Measurements from ENCODE around the gene NTM. TPM values are rescaled to one million over a fixed set of nuclear protein-coding genes. Genes with fewer than 3 reads are reported as not detected.

Gene NTM
- total RNA-seq, 1 experiment from 2014 or later, result 16.4 TPM

DNA sequence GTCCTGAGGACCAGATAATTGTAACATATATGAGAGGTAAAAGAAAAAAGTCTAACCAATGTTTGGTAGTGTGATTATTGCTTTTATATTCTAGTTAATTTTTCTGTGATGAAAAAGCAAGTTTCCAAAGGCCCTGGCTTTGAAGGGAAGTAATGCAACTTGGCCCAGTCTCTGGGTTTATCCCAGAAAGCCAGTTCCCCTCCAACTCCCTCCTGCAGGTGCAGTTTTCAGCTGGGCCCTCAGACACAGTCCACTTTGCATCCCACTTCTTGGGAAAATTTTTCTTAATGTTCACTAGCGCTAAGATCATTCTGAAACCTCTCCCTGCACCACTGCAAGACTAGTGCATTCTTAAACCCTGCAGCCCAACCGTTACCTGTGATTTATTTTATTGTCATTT is 586.8 kb downstream of the NTM start:
- CTCF ChIA-PET, result interaction anchor here (1.1 to 1.2 kb wide), 2 partner anchors 13 to 262 kb away, joined by 3 to 4 read pairs; no protein-coding TSS in a partner anchor
- ATAC-seq, result no peak

DNA sequence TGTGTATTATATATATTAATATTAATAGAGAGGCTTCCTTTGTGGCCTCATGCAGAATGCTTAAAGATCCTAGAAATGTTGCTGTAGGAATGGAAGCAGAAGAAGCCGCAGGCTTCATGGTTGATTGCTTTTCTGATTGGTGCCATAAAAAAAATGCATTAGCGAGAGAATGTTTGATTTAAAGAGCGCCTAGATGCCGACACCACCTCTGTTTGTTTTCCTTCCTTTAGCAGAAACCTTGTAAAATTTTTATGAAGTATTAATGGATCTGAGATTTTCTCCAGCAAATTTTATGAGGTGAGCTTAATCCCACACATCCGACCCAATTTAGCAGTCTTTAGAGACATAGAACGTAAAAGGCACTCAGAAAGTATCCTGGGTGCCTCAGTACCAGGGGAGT is 587.5 kb downstream of the NTM start:
- Mint-ChIP-seq H3K4me3 (no peak overlapping the region), H3K36me3 (peaks cover 8% of the 10 kb centered on the region), H3K9me3 (peaks cover 20% of the 10 kb centered on the region), H3K4me1 (peaks cover 19% of the 10 kb centered on the region), H3K27ac (no peak overlapping the region), H3K27me3 (ENCODE audit: low read depth) (no peaks in the 10 kb centered on the region; the same call in 1 of the 2 replicates)
- ChIA-PET CTCF (no interaction called here), POLR2A (no interaction called here)
- ATAC-seq, result no peak
- TF ChIP-seq CBFB (CRISPR knock-in tag; IDR thresholded peaks at IDR 0.05; ENCODE audit: low read depth) (no peak), TEAD1 (CRISPR knock-in tag; IDR thresholded peaks at IDR 0.05) (no peak), NR1H2 (CRISPR knock-in tag; IDR thresholded peaks at IDR 0.05) (no peak)
- no peak for DNase-seq (ENCODE audit: low spot score)

More for the DNA sequence above, 586.8 kb downstream of the NTM start:
- POLR2A ChIA-PET, result interaction anchor here (0.5 kb wide), 1 partner anchor 1825 kb away, joined by 3 read pairs; no protein-coding TSS in a partner anchor
- peaks cover 8% of the 10 kb centered on the region for H3K36me3 Mint-ChIP-seq
- peaks cover 19% of the 10 kb centered on the region for H3K4me1 Mint-ChIP-seq
- peaks cover 20% of the 10 kb centered on the region for H3K9me3 Mint-ChIP-seq
- H3K4me3 Mint-ChIP-seq, result no peak overlapping the region
- no peak overlapping the region for H3K27ac Mint-ChIP-seq
- no peaks in the 10 kb centered on the region; the same call in 1 of the 2 replicates for H3K27me3 Mint-ChIP-seq (ENCODE audit: low read depth)
- no peak for TF ChIP-seq NFE2L1 (CRISPR knock-in tag; IDR thresholded peaks at IDR 0.05)
- TF ChIP-seq MXD4 (CRISPR knock-in tag; IDR thresholded peaks at IDR 0.05; ENCODE audit: borderline replicate concordance), result no peak
- TF ChIP-seq, protein P1, sequence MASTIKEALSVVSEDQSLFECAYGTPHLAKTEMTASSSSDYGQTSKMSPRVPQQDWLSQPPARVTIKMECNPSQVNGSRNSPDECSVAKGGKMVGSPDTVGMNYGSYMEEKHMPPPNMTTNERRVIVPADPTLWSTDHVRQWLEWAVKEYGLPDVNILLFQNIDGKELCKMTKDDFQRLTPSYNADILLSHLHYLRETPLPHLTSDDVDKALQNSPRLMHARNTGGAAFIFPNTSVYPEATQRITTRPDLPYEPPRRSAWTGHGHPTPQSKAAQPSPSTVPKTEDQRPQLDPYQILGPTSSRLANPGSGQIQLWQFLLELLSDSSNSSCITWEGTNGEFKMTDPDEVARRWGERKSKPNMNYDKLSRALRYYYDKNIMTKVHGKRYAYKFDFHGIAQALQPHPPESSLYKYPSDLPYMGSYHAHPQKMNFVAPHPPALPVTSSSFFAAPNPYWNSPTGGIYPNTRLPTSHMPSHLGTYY (CRISPR knock-in tag; IDR thresholded peaks at IDR 0.05), result no peak
- TF ChIP-seq, protein P2, sequence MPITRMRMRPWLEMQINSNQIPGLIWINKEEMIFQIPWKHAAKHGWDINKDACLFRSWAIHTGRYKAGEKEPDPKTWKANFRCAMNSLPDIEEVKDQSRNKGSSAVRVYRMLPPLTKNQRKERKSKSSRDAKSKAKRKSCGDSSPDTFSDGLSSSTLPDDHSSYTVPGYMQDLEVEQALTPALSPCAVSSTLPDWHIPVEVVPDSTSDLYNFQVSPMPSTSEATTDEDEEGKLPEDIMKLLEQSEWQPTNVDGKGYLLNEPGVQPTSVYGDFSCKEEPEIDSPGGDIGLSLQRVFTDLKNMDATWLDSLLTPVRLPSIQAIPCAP (CRISPR knock-in tag; IDR thresholded peaks at IDR 0.05), result no peak
- no peak for TF ChIP-seq EMX1 (CRISPR knock-in tag; IDR thresholded peaks at IDR 0.05)
- TF ChIP-seq, protein P3, sequence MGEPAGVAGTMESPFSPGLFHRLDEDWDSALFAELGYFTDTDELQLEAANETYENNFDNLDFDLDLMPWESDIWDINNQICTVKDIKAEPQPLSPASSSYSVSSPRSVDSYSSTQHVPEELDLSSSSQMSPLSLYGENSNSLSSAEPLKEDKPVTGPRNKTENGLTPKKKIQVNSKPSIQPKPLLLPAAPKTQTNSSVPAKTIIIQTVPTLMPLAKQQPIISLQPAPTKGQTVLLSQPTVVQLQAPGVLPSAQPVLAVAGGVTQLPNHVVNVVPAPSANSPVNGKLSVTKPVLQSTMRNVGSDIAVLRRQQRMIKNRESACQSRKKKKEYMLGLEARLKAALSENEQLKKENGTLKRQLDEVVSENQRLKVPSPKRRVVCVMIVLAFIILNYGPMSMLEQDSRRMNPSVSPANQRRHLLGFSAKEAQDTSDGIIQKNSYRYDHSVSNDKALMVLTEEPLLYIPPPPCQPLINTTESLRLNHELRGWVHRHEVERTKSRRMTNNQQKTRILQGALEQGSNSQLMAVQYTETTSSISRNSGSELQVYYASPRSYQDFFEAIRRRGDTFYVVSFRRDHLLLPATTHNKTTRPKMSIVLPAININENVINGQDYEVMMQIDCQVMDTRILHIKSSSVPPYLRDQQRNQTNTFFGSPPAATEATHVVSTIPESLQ (CRISPR knock-in tag; IDR thresholded peaks at IDR 0.05), result no peak
- TF ChIP-seq FOXJ3 (CRISPR knock-in tag; IDR thresholded peaks at IDR 0.05; ENCODE audit: borderline replicate concordance), result no peak
- no peak for TF ChIP-seq CREB1 (CRISPR knock-in tag; IDR thresholded peaks at IDR 0.05)
- no peak for TF ChIP-seq NR1H2 (CRISPR knock-in tag; IDR thresholded peaks at IDR 0.05)
- TF ChIP-seq KAT7 (CRISPR knock-in tag; IDR thresholded peaks at IDR 0.05; ENCODE audit: borderline replicate concordance), result no peak
- TF ChIP-seq, protein P4, sequence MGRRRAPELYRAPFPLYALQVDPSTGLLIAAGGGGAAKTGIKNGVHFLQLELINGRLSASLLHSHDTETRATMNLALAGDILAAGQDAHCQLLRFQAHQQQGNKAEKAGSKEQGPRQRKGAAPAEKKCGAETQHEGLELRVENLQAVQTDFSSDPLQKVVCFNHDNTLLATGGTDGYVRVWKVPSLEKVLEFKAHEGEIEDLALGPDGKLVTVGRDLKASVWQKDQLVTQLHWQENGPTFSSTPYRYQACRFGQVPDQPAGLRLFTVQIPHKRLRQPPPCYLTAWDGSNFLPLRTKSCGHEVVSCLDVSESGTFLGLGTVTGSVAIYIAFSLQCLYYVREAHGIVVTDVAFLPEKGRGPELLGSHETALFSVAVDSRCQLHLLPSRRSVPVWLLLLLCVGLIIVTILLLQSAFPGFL (CRISPR knock-in tag; IDR thresholded peaks at IDR 0.05; ENCODE audit: borderline replicate concordance), result no peak
- TF ChIP-seq TP53 (CRISPR knock-in tag; IDR thresholded peaks at IDR 0.05), result no peak
- TF ChIP-seq TEAD1 (CRISPR knock-in tag; IDR thresholded peaks at IDR 0.05), result no peak
- TF ChIP-seq, protein P5, sequence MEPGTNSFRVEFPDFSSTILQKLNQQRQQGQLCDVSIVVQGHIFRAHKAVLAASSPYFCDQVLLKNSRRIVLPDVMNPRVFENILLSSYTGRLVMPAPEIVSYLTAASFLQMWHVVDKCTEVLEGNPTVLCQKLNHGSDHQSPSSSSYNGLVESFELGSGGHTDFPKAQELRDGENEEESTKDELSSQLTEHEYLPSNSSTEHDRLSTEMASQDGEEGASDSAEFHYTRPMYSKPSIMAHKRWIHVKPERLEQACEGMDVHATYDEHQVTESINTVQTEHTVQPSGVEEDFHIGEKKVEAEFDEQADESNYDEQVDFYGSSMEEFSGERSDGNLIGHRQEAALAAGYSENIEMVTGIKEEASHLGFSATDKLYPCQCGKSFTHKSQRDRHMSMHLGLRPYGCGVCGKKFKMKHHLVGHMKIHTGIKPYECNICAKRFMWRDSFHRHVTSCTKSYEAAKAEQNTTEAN (CRISPR knock-in tag; IDR thresholded peaks at IDR 0.05), result no peak
- no peak for DNase-seq (ENCODE audit: low spot score)

DNA sequence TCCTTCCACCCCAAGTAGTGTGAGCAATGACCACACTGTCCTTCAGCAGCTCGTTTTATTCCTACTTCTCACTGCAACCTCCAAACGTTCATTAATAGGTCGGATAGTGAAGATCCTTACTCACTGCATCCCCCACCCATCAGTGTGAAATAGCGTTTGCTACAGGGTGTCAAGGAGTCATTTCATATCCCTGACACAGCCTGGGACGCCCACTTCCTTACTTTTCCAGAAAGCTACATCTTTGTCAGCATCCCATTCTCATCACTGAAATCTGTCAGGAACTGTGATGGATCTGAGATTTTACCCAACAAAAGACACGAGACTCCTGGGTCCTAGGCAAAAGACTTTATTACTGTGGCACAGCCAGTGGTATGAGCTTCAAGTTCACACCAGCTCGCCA is 592.4 kb downstream of the NTM start:
- ATAC-seq (no peak), DNase-seq (ENCODE audit: low spot score) (no peak)
- peaks cover 8% of the 10 kb centered on the region for H3K36me3 Mint-ChIP-seq
- POLR2A ChIA-PET, result no interaction called here
- H3K27me3 Mint-ChIP-seq (ENCODE audit: low read depth), result no peaks in the 10 kb centered on the region; the same call in 1 of the 2 replicates
- no peak overlapping the region for H3K27ac Mint-ChIP-seq
- no peak overlapping the region for H3K4me3 Mint-ChIP-seq
- CTCF ChIA-PET, result no interaction called here
- H3K9me3 Mint-ChIP-seq, result peaks cover 20% of the 10 kb centered on the region
- H3K4me1 Mint-ChIP-seq, result peaks cover 10% of the 10 kb centered on the region
- TF ChIP-seq GABPB1 (CRISPR knock-in tag; IDR thresholded peaks at IDR 0.05) (no peak), HMGA2 (CRISPR knock-in tag; IDR thresholded peaks at IDR 0.05) (no peak), FOXJ3 (CRISPR knock-in tag; IDR thresholded peaks at IDR 0.05; ENCODE audit: borderline replicate concordance) (no peak), MXD4 (CRISPR knock-in tag; IDR thresholded peaks at IDR 0.05; ENCODE audit: borderline replicate concordance) (no peak), TEAD1 (CRISPR knock-in tag; IDR thresholded peaks at IDR 0.05) (no peak), IRF2 (CRISPR knock-in tag; IDR thresholded peaks at IDR 0.05; ENCODE audit: borderline replicate concordance, low read depth) (no peak)
- TF ChIP-seq, protein P6, sequence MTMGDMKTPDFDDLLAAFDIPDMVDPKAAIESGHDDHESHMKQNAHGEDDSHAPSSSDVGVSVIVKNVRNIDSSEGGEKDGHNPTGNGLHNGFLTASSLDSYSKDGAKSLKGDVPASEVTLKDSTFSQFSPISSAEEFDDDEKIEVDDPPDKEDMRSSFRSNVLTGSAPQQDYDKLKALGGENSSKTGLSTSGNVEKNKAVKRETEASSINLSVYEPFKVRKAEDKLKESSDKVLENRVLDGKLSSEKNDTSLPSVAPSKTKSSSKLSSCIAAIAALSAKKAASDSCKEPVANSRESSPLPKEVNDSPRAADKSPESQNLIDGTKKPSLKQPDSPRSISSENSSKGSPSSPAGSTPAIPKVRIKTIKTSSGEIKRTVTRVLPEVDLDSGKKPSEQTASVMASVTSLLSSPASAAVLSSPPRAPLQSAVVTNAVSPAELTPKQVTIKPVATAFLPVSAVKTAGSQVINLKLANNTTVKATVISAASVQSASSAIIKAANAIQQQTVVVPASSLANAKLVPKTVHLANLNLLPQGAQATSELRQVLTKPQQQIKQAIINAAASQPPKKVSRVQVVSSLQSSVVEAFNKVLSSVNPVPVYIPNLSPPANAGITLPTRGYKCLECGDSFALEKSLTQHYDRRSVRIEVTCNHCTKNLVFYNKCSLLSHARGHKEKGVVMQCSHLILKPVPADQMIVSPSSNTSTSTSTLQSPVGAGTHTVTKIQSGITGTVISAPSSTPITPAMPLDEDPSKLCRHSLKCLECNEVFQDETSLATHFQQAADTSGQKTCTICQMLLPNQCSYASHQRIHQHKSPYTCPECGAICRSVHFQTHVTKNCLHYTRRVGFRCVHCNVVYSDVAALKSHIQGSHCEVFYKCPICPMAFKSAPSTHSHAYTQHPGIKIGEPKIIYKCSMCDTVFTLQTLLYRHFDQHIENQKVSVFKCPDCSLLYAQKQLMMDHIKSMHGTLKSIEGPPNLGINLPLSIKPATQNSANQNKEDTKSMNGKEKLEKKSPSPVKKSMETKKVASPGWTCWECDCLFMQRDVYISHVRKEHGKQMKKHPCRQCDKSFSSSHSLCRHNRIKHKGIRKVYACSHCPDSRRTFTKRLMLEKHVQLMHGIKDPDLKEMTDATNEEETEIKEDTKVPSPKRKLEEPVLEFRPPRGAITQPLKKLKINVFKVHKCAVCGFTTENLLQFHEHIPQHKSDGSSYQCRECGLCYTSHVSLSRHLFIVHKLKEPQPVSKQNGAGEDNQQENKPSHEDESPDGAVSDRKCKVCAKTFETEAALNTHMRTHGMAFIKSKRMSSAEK (CRISPR knock-in tag; IDR thresholded peaks at IDR 0.05; ENCODE audit: borderline replicate concordance), result no peak
- TF ChIP-seq, protein P7, sequence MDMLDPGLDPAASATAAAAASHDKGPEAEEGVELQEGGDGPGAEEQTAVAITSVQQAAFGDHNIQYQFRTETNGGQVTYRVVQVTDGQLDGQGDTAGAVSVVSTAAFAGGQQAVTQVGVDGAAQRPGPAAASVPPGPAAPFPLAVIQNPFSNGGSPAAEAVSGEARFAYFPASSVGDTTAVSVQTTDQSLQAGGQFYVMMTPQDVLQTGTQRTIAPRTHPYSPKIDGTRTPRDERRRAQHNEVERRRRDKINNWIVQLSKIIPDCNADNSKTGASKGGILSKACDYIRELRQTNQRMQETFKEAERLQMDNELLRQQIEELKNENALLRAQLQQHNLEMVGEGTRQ (CRISPR knock-in tag; IDR thresholded peaks at IDR 0.05), result no peak
